ENCODE results near the gene SCGB1D1. TPM values are rescaled to one million over a fixed set of nuclear protein-coding genes. Genes with fewer than 3 reads are reported as not detected.

SCGB1D1 gene
- total and polyA plus RNA-seq, 2 experiments from 2014 or later, result not detected

- no peak for TF ChIP-seq ZNF462 (CRISPR knock-in tag; IDR thresholded peaks at IDR 0.05)
- no peak for TF ChIP-seq EZH2phosphoT487 (IDR thresholded peaks at IDR 0.05; ENCODE audit: unreplicated experiment)
- no peak for TF ChIP-seq EZH2 (IDR thresholded peaks at IDR 0.05; ENCODE audit: low read depth, unreplicated experiment)
- no peak for TF ChIP-seq ETS1 (IDR thresholded peaks at IDR 0.05)
- no peak for TF ChIP-seq CTCF (conservative IDR thresholded peaks at IDR 0.05; ENCODE audit: low read depth in 2 of 2)
- no peak for TF ChIP-seq ZNF114 (CRISPR knock-in tag; IDR thresholded peaks at IDR 0.05)
- no peak for TF ChIP-seq REST (IDR thresholded peaks at IDR 0.05; ENCODE audit: unreplicated experiment)
- TF ChIP-seq NANOG (IDR thresholded peaks at IDR 0.05; ENCODE audit: borderline replicate concordance), result no peak
- TF ChIP-seq STAT1 (IDR thresholded peaks at IDR 0.05; ENCODE audit: unreplicated experiment), result no peak
- no peak for TF ChIP-seq ZNF331 (CRISPR knock-in tag; IDR thresholded peaks at IDR 0.05; ENCODE audit: low read depth)
Measured at GRCh38 chr11:62204430-62204829, 14.4 kb downstream of the SCGB1D1 start (continued).

All from GM23338 (cell line).